PC-3 (cell line): Measurements from ENCODE around the gene NLRP12. TPM values are rescaled to one million over a fixed set of nuclear protein-coding genes. Genes with fewer than 3 reads are reported as not detected.
A peak's percentile ranks its signal among the peaks of the same experiment; 100 is the strongest.

Source experiments
- ATAC-seq: fragments of 200-7000 bp; cut with Tn5 transposase; 2 replicates; pipeline ENCODE4 v1.9.1; 2020; ENCODE audit warnings: mild to moderate bottlenecking, moderate library complexity
- BruUV-seq: library from RNA; stranded (reverse); fragments of 400-500 nt; replicated peaks from 2 replicates; lab custom pipeline; 2021; lab: Mats Ljungman, UMichigan
- CTCF ChIA-PET: fragments of 300-600 bp; sonication (Branson Sonifier 250); formaldehyde crosslinking; loops from one replicate; lab custom pipeline; 2022; ENCODE audit warnings: antibody characterized with exemption; lab: Charles Lee
- POLR2A ChIA-PET: fragments of 300-600 bp; sonication (Branson Sonifier 250); formaldehyde crosslinking; loops from one replicate; lab custom pipeline; 2022; ENCODE audit warnings: antibody characterized with exemption; ENCODE audit not compliant: unreplicated experiment; lab: Charles Lee
- DNase-seq: peaks from one replicate; pipeline ENCODE4 v3.0.0-alpha.2; 2015
- H2AFZ ChIP-seq: fragments of 300-600 bp; sonication (generic); 2 replicates; pipeline ENCODE4 v1.6.0; 2016; ENCODE audit warnings: antibody characterized with exemption, low read length
- H3F3A ChIP-seq: fragments of 300-600 bp; sonication (generic); one replicate; pipeline ENCODE4 v1.6.0; 2017; ENCODE audit warnings: antibody characterized with exemption, low read length, control low read depth, mild to moderate bottlenecking; ENCODE audit not compliant: unreplicated experiment
- H3K27ac ChIP-seq: fragments of 300-600 bp; sonication (generic); 2 replicates; pipeline ENCODE4 v1.5.1; 2016; ENCODE audit warnings: mild to moderate bottlenecking, low read length
- H3K27me3 ChIP-seq: fragments of 300-600 bp; sonication (generic); 2 replicates; pipeline ENCODE4 v1.6.1; 2016; ENCODE audit warnings: low read length, mixed read lengths
- H3K36me3 ChIP-seq: fragments of 300-600 bp; sonication (generic); 2 replicates; pipeline ENCODE4 v1.6.1; 2016; ENCODE audit warnings: low read depth, mixed run types, low read length, mixed read lengths
- H3K4me1 ChIP-seq: fragments of 300-600 bp; sonication (generic); 2 replicates; pipeline ENCODE4 v1.5.1; 2016; ENCODE audit warnings: low read length; ENCODE audit not compliant: insufficient read depth
- H3K4me2 ChIP-seq: fragments of 300-600 bp; sonication (generic); 2 replicates; pipeline ENCODE4 v1.6.0; 2016; ENCODE audit warnings: low read length
- H3K4me3 ChIP-seq: fragments of 300-600 bp; sonication (generic); 2 replicates; pipeline ENCODE4 v1.5.1; 2016; ENCODE audit warnings: mild to moderate bottlenecking, low read length, mixed read lengths
- H3K79me2 ChIP-seq: fragments of 300-600 bp; sonication (generic); 2 replicates; pipeline ENCODE4 v1.6.1; 2017; ENCODE audit warnings: low read length, mixed read lengths
- H3K9ac ChIP-seq: fragments of 300-600 bp; sonication (generic); 2 replicates; pipeline ENCODE4 v1.6.0; 2016; ENCODE audit warnings: mild to moderate bottlenecking, low read length
- H3K9me2 ChIP-seq: fragments of 300-600 bp; sonication (generic); replicated peaks from 2 replicates; pipeline ENCODE4 v1.6.1; 2016; ENCODE audit warnings: mixed run types, low read length, mixed read lengths
- H3K9me3 ChIP-seq: fragments of 300-600 bp; sonication (generic); 2 replicates; pipeline ENCODE4 v1.6.1; 2016; ENCODE audit warnings: low read length, mixed read lengths
- H4K20me1 ChIP-seq: fragments of 300-600 bp; sonication (generic); 2 replicates; pipeline ENCODE4 v1.6.1; 2016; ENCODE audit warnings: low read length, mixed read lengths
- EZH2 ChIP-seq: fragments of 300-600 bp; sonication (generic); IDR thresholded peaks from one replicate; pipeline ENCODE4 v1.6.1; 2017; ENCODE audit warnings: antibody characterized with exemption, mild to moderate bottlenecking, low read length; ENCODE audit not compliant: unreplicated experiment
- EZH2phosphoT487 ChIP-seq: fragments of 300-600 bp; sonication (generic); IDR thresholded peaks from 2 replicates; pipeline ENCODE4 v1.6.1; 2018; ENCODE audit warnings: mild to moderate bottlenecking, antibody characterized with exemption, low read length, borderline replicate concordance
- intact Hi-C: fragments of 100-400 bp; cut with micrococcal nuclease; formaldehyde crosslinking; loops from 2 replicates; pipeline ENCODE4 v1.9.0; 2023
- total RNA-seq: library from RNA; depleted of rRNA; stranded (reverse); fragments of >200 nt; gene quantifications from 2 replicates; pipeline ENCODE4 v1.2.3, GENCODE V29; 2014
- TF ChIP-seq, protein P1 (sequence below): fragments of 300-600 bp; sonication (generic); conservative IDR thresholded peaks from 2 replicates; pipeline ENCODE4 v1.5.1; 2017; ENCODE audit warnings: antibody characterized with exemption, low read depth, mild to moderate bottlenecking, low read length

The NLRP12 gene
- total RNA-seq, 1 experiment from 2014 or later, result not detected

DNA sequence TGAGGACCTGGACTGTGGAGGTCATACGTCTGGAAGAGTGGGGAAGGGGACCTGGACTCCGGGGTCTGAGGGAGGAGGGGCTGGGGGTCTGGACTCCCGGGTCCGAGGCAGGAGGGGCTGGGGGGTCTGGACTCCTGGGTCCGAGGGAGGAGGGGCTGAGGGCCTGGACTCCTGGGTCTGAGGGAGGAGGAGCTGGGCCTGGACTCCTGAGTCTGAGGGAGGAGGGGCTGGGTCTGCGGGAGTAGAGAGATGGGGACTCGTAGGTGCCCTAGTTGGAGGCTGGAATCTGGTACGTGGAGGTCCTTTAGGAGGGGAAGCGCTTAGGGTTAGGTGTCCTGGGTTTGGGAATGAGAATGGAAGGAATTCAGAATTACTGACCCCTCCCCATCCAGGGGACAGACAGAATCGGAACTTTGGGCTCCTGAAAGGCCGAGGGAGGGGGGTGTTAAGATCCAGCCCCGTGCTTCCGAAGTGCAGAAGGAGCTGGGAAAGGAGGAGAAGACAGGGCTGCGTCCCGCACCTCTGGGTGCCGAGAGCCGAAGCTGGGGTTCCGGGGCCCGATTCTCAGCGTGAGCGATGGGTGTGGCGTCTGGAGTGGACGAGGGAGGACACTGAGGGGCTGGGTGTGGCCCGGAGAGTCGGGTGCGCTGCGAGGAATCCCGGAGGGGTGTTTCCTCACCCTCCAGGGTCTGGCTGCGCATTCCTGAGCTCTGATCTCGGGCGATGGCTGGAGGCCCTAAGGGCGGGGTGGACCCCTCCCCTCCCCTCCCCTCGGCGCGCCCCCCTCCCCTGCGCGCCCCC, 44.2 kb upstream of the NLRP12 start:
- Histone ChIP-seq H4K20me1 (no peaks in the 10 kb centered on the region), H3K9me3 (no peaks in the 10 kb centered on the region), H3K27ac (peak overlapping the region; percentile 83), H2AFZ (peak overlapping the region; percentile 54), H3K9me2 (no peaks in the 10 kb centered on the region), H3F3A (no peaks in the 10 kb centered on the region), H3K9ac (peak overlapping the region; percentile 96), H3K27me3 (no peaks in the 10 kb centered on the region), H3K4me1 (peaks cover 35% of the 10 kb centered on the region), H3K79me2 (peaks cover 38% of the 10 kb centered on the region), H3K4me2 (peak overlapping the region; percentile 93), H3K4me3 (peak overlapping the region; percentile 87), H3K36me3 (peaks cover 4% of the 10 kb centered on the region; the same call in 1 of the 2 replicates)
- DNase-seq (peak; percentile 69), ATAC-seq (peak; percentile 8)
- TSS peak; percentile 61 for BruUV-seq
- ChIA-PET POLR2A (interaction anchor here (0.5 to 1.1 kb wide), 11 partner anchors 9 to 348 kb away, joined by 3 to 10 read pairs (median 3); no protein-coding TSS in a partner anchor), CTCF (interaction anchor here (0.8 to 1.5 kb wide), 2 partner anchors 156 to 162 kb away, joined by 5 to 6 read pairs; no protein-coding TSS in a partner anchor)
- TF ChIP-seq, protein P1, sequence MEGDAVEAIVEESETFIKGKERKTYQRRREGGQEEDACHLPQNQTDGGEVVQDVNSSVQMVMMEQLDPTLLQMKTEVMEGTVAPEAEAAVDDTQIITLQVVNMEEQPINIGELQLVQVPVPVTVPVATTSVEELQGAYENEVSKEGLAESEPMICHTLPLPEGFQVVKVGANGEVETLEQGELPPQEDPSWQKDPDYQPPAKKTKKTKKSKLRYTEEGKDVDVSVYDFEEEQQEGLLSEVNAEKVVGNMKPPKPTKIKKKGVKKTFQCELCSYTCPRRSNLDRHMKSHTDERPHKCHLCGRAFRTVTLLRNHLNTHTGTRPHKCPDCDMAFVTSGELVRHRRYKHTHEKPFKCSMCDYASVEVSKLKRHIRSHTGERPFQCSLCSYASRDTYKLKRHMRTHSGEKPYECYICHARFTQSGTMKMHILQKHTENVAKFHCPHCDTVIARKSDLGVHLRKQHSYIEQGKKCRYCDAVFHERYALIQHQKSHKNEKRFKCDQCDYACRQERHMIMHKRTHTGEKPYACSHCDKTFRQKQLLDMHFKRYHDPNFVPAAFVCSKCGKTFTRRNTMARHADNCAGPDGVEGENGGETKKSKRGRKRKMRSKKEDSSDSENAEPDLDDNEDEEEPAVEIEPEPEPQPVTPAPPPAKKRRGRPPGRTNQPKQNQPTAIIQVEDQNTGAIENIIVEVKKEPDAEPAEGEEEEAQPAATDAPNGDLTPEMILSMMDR, result no peak
- TF ChIP-seq EZH2phosphoT487 (no peak), EZH2 (no peak)
- intact Hi-C loops, result no loop called here

GRCh38 chr19:53867225-53868090, 43.3 kb upstream of the NLRP12 start, which contains the start of gene MYADM:
Gene MYADM (plus strand): TSS chr19:53867883. CDS start chr19:53873530, 5,647 bp downstream.
- Histone ChIP-seq H3K4me1 (peaks cover 35% of the 10 kb centered on the region), H4K20me1 (no peaks in the 10 kb centered on the region), H3K9me2 (no peaks in the 10 kb centered on the region), H3K9me3 (no peaks in the 10 kb centered on the region), H3K36me3 (peaks cover 2% of the 10 kb centered on the region; the same call in 1 of the 2 replicates), H3K27ac (peak within 1 kb of the TSS; percentile 88), H3K4me3 (peak within 1 kb of the TSS; percentile 87), H2AFZ (peak within 1 kb of the TSS; percentile 54), H3K4me2 (peak within 1 kb of the TSS; percentile 93), H3K27me3 (no peaks in the 10 kb centered on the region), H3K9ac (peak within 1 kb of the TSS; percentile 96), H3F3A (no peaks in the 10 kb centered on the region), H3K79me2 (peaks cover 36% of the 10 kb centered on the region)
- ChIA-PET CTCF (interaction anchor here (1.5 kb wide), 1 partner anchor 162 kb away, joined by 6 read pairs; no protein-coding TSS in a partner anchor), POLR2A (interaction anchor here (0.5 to 1.1 kb wide), 12 partner anchors 8 to 347 kb away, joined by 3 to 12 read pairs (median 4); no protein-coding TSS in a partner anchor)
- TF ChIP-seq, protein P1, result no peak
- TF ChIP-seq EZH2phosphoT487 (no peak), EZH2 (no peak)
- intact Hi-C loops, result no loop called here
- peak; percentile 100 for DNase-seq
- BruUV-seq, result TSS peak; percentile 70
- ATAC-seq, result peak; percentile 51
